HG03432 (cell line): ENCODE results near the gene CCNK.

Source experiments
- ATAC-seq: cut with Tn5 transposase; IDR thresholded peaks from one replicate; pipeline ENCODE4 v1.9.1; 2021; ENCODE audit warnings: mild to moderate bottlenecking, moderate library complexity; ENCODE audit not compliant: unreplicated experiment

Gene CCNK

DNA sequence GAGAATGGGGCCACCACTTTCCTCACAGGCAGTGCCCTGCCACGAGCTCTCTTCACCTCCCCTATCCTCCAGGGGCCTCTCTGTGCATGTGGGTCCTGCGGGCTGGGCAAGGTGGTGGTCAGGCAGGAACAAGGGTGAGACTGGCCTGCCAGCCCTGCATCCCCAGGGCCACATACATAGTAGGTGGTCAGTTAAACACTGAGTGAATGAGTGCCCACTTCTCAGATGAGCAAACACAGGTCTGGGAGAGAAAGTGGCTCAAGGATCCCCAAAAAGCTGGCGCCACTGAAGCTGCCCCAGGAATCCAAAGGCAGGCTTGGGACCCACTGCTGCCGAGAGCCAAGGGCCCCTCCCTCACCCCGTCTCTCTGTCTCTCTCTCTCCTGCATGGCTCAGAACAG, 51.1 kb downstream of the CCNK start:
- ATAC-seq: no peak

GRCh38 chr14:99534333-99534732, 53.1 kb downstream of the CCNK start:
- no peak for ATAC-seq

- ATAC-seq: no peak
Measured at GRCh38 chr14:99534863-99535262, 53.7 kb downstream of the CCNK start.

- no peak for ATAC-seq
Measured at GRCh38 chr14:99535448-99535847, 54.2 kb downstream of the CCNK start.

DNA sequence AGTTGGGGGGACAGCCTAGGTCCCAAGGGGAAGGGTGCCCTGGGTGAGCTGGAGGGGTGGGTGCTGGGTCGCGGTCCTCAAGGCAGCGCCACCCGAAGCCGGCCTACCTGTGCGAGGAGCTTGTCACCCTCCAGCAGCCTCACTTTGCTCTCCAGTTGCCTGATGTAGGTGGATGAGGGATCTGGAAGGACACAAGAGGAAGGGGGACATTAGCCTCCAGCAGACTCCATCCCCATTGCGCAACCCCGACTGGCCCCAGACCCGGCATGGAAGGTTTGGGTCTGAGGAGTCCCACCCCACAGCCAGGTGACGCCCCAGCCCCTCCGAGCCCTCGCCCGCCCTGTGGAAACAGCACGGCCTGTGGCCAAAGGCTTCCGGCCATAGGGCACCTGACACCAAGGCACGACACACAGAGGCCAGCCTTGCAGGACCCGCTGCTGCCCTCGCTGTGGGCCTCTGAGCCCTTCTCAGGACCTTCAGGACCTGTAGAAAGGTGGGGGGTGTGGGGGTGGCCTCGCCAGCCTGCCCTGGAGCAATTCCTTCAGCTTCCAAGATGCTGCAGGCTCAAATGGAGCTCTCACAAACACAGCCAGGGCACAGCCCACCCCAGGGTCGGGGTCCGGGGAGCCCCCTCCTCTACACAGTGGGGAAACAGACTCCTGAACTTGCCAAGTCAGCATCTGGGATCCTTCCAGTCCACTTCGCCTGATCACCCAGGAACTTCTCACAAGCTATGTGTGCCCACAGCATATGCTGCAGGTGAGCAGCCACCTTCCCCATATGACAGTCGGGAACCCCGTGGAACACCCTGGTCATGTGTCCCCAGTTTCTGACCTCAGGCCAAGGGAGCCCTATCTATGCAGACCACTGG, 54.9 kb downstream of the CCNK start:
- no peak for ATAC-seq

DNA sequence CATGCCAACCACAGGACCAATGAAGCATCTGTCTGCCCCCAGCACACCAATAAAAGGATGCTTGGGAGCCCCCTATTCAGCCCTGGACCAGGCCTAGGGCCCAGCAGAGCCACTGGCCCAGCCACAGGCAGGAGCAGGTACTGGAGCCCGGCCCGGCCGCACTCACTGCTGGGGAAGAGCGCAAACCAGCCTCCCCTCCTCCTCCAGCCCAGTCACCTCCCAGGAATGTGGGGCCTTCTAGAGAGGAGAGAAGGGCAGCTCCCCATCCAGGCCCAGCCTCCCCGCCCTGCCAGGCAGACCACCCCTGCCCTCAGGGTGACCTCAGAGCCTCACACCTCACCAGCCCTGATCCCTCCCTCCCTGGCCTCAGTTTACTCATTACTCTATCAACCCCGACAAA, 56.2 kb downstream of the CCNK start:
- ATAC-seq: no peak

GRCh38 chr14:99538275-99538674, 57.1 kb downstream of the CCNK start:
- no peak for ATAC-seq

DNA sequence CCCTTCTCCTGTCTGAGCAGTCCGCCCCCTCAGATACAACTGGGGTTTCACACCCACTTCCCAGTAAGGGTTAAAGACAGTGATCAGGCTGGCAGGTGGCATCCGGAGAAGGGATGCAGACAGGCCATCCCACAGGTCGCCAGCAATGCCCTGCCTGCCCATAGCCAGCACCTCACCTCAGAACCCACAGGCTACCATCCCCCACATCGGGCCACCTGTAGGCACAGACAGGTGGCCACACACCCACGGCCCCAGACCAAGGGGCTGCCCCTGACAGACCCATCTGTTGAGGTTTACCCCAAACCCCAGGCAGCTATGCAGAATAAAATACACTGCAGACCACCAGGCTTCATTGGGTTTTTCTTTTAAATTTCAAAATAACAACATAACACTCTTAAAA, 57.5 kb downstream of the CCNK start:
- ATAC-seq: no peak

DNA sequence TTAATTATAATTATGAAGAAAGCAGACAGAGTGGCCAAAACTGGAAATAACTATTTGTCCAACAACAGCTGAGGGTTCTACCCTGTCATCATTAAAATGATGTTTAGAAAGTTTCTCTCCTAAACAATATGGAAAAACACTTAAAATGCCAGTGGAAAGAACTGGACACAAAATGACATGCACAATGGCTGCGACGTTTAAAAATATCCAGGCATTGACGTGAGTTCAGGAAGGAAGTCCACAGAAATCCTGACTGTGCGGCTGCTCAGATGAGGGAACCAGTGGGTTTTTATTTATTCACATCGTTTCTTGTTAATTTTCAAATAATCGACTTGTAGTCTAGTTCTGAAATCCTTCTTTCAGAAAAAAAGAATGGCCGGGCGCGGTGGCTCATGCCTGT, 58.3 kb downstream of the CCNK start:
- no peak for ATAC-seq

DNA sequence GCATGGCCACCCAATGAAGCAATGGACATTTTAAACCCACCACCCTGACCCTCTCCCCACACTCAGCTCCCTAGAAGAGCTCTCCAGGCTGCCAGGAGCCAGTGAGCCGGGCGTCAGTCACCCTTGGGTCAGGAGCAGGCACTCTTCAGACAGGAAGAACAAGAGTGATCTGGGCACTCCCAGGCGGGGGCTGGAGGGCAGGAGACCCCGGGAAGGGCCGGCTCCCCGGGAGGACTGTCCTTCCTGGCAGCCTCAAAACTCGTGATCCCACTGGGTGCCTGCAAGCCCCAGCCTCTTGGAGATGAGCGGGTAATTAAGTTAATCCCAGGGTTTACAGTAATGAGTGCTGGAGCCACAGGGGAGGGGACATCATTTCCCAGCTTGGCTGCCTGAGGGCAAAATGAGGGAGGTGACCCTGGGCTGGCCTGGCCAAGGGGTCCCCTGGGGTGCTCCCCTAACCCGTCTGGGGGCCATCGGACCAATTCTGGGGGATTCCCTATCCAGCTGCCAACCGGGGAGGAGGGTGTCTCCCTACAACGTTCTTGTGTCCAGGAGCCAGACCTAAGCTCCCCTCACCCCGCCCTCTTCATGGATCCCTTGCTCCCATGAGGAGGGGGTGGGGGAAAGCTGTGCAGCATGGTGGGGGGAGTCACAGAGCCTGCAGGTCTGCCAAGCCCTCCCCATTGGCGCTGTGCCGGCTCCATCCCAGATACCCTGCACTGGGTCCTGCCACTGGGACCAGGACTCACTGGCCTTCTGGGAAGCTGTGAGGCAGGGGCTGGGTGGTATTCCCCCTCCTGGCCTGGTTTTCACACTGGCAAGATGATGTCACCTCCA, 59.2 kb downstream of the CCNK start:
- ATAC-seq: no peak

GRCh38 chr14:99541211-99541610, 60.0 kb downstream of the CCNK start:
- ATAC-seq: no peak

DNA sequence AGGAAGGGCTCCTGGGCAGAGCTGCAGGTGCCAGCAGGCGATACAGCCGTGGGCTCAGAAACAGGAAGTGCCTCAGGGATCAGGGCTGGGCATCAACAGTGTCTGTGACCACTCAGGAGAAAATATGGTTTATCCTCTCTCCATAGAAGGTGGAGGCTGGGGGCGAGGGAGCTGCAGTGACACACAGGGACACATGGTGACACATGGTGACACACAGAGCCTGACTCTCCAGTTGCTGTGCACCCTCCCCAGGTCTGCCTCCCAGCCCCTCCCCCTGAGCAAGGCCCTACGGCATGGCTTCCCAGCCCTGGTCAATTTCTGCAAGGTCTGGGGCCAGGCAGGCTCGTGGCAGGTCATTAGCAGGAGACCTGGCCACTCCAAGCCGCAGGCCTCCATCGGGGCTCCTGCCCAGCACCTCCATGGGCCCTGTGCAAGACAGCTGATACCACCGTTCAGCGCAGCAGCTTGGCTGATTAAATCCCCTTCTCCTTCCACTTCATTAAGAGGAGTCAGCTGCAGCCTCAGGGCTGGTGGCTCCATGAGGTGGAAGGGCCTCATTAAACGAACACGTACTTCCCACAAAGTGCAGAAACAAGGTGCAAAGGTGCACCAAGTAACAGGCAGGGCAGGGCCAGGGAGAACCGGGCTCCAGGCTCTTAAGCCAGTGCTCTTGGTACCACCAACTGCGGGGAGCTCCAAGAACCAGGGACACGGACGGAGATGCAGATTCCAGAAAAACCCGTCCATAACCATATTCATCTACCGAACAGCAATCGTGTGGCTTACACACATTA, 60.7 kb downstream of the CCNK start:
- ATAC-seq: no peak

GRCh38 chr14:99542566-99542965, 61.4 kb downstream of the CCNK start:
- ATAC-seq: no peak

GRCh38 chr14:99543370-99543769, 62.2 kb downstream of the CCNK start:
- ATAC-seq: no peak

- no peak for ATAC-seq
Measured at GRCh38 chr14:99543985-99544384, 62.8 kb downstream of the CCNK start.

- ATAC-seq: no peak
Measured at GRCh38 chr14:99544991-99545390, 63.8 kb downstream of the CCNK start.

- ATAC-seq: no peak
Measured at GRCh38 chr14:99545586-99545985, 64.4 kb downstream of the CCNK start.

DNA sequence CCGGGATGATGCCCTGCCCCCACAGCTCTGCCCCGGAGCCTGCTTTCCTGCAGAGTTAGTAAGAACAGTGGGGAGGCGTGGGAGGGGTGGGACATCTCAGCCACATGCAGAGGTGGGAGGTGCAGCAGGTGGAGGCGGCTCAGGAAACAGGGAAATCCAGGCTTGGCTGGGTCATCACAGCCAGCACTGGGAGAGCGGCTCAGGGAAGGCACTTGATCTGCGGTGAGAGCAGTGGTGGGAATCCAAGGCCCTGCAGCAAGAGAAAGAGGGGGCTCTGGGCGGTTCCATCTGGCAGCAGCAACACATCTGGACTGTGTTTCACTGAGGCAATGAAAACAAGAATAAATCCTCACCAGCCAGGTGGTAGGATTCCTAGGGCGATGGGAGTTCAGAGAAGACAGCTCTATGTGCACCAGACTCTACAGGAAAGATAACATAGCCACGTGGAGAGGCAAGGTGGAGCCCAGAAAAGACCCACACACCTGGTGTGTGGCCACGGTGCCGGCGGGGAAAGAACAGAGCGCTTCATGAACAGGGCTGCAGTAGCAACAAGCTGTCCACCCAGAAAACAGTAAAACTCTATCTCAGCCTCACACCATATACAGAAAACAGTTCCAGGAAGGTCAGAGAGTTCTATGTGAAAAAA, 65.1 kb downstream of the CCNK start:
- no peak for ATAC-seq

GRCh38 chr14:99548255-99548654, 67.0 kb downstream of the CCNK start:
- no peak for ATAC-seq

- no peak for ATAC-seq
Measured at GRCh38 chr14:99548871-99549515, 67.8 kb downstream of the CCNK start.
